Transverse colon (tissue), 4 donors: ENCODE results near the gene ZNF804B. TPM values are rescaled to one million over a fixed set of nuclear protein-coding genes. Genes with fewer than 3 reads are reported as not detected.

Source experiments
- DNase-seq: peaks from one replicate; pipeline ENCODE4 v3.0.0-alpha.2; 2019
- H3K27ac ChIP-seq, 4 donors: fragments of 200-600 bp; sonication (generic); 2 replicates each; pipeline ENCODE4 v1.5.1; 2016 to 2018; ENCODE audit warnings: inconsistent platforms in 4 of 4
- H3K27me3 ChIP-seq: fragments of 200-600 bp; sonication (generic); 2 replicates; pipeline ENCODE4 v1.5.1; 2017; ENCODE audit warnings: inconsistent platforms
- H3K36me3 ChIP-seq, 4 donors: fragments of 200-600 bp; sonication (generic); 2 replicates each; pipeline ENCODE4 v1.5.1; 2017 to 2019; ENCODE audit warnings: inconsistent platforms in 4 of 4
- H3K4me1 ChIP-seq, 4 donors: fragments of 200-600 bp; sonication (generic); 2 replicates each; pipeline ENCODE4 v1.5.1; 2017 to 2020; ENCODE audit warnings: inconsistent platforms in 4 of 4
- H3K4me3 ChIP-seq, 4 donors: fragments of 200-600 bp; sonication (generic); 1 replicate in 1 of 4; 2 replicates in 3 of 4; pipeline versions ENCODE4 v1.5.1 to v1.6.1; 2017 to 2019; ENCODE audit warnings: inconsistent platforms in 4 of 4
- H3K9me3 ChIP-seq, 2 donors: fragments of 200-600 bp; sonication (generic); 2 replicates each; pipeline ENCODE4 v1.5.1; 2017 to 2019; ENCODE audit warnings: inconsistent platforms in 2 of 2
- CTCF ChIP-seq, 5 experiments: fragments of 200-600 bp in 3 of 5; fragments of 450-650 bp in 2 of 5; sonication (generic) in 3 of 5; IDR thresholded peaks; 1 replicate in 2 of 5; 2 replicates in 3 of 5; pipeline ENCODE4 v1.5.1; 2016 to 2017; ENCODE audit warnings: antibody characterized with exemption in 5 of 5, inconsistent platforms in 3 of 5, mild to moderate bottlenecking in 2 of 5, moderate library complexity in 1 of 5
- EP300 ChIP-seq: sonication (generic); formaldehyde crosslinking; IDR thresholded peaks from one replicate; pipeline ENCODE4 v1.6.1; 2017; ENCODE audit warnings: antibody characterized with exemption, low read depth
- POLR2A ChIP-seq: fragments of 450-650 bp; IDR thresholded peaks from one replicate; pipeline ENCODE4 v1.6.1; 2016; ENCODE audit warnings: antibody characterized with exemption, mild to moderate bottlenecking, moderate library complexity
- POLR2AphosphoS5 ChIP-seq, 3 donors: sonication (generic); formaldehyde crosslinking; IDR thresholded peaks; one replicate each; pipeline ENCODE4 v1.6.1; 2016; ENCODE audit warnings: antibody characterized with exemption in 3 of 3
- WGBS, 2 donors: methylation state at CpG; one replicate each; pipeline ENCODE4 v1.1.5; 2018; ENCODE audit warnings: low coverage in 1 of 2; 5-methylcytosine and 5-hydroxymethylcytosine counted together
- in situ Hi-C, 4 donors: fragments of 200-750 bp; cut with MboI; loops; one replicate each; pipeline versions ENCODE4 v1.15.0 to v1.15.1; 2017; ENCODE audit warnings: low sequenced_read_pairs in 3 of 4, low pct_ligation_motif_present in 1 of 4, low pct_unique_long_range_greater_than_20kb in 1 of 4
- intact Hi-C: fragments of 100-400 bp; cut with DNase I; formaldehyde crosslinking; loops from one replicate; pipeline ENCODE4 v1.15.1; 2023; ENCODE audit warnings: low total_unique reads
- total RNA-seq, 4 donors: library from RNA; depleted of rRNA; stranded (reverse); fragments of >200 nt; gene quantifications; one replicate each; pipeline ENCODE4 v1.1.0, GENCODE V29; 2016

Gene ZNF804B
- total RNA-seq, 4 donors from 2014 or later, result not detected

GRCh38 chr7:88789480-88790064 lies 30.1 kb downstream of the ZNF804B start:
- intact Hi-C loops (no loop called here), in situ Hi-C loops (no loop called here)
- Histone ChIP-seq H3K36me3 (no peaks in the 10 kb centered on the region), H3K9me3 (no peaks in the 10 kb centered on the region), H3K4me3 (no peak overlapping the region), H3K27me3 (no peaks in the 10 kb centered on the region), H3K27ac (no peak overlapping the region), H3K4me1 (no peaks in the 10 kb centered on the region)
- TF ChIP-seq POLR2AphosphoS5 (IDR thresholded peaks at IDR 0.05), result no peak
- TF ChIP-seq CTCF (IDR thresholded peaks at IDR 0.05), result peak; percentile 28 to 55 (median 42)
- 69% methylated on average over 2 of the region's 2 CpGs for whole genome bisulfite sequencing, 2 donors
- DNase-seq, result no peak

- no peaks in the 10 kb centered on the region for H3K4me1 ChIP-seq
- intact Hi-C loops (no loop called here), in situ Hi-C loops (no loop called here)
- no peak overlapping the region for H3K4me3 ChIP-seq
- H3K27ac ChIP-seq, result no peak overlapping the region
- WGBS, 2 donors, result 33 to 40% methylated on average over 1 to 4 of the region's 4 CpGs
- TF ChIP-seq POLR2AphosphoS5 (IDR thresholded peaks at IDR 0.05) (no peak), CTCF (IDR thresholded peaks at IDR 0.05) (no peak), EP300 (no peak), POLR2A (no peak)
- H3K9me3 ChIP-seq, result no peaks in the 10 kb centered on the region
- DNase-seq, result no peak
- no peaks in the 10 kb centered on the region for H3K27me3 ChIP-seq
- H3K36me3 ChIP-seq, result no peaks in the 10 kb centered on the region
These were observed 32.4 kb downstream of the ZNF804B start for GRCh38 chr7:88791891-88792290.

- no peaks in the 10 kb centered on the region for H3K27me3 ChIP-seq
- H3K9me3 ChIP-seq, result no peaks in the 10 kb centered on the region
- no peaks in the 10 kb centered on the region for H3K36me3 ChIP-seq
- no peaks in the 10 kb centered on the region for H3K4me1 ChIP-seq
- H3K4me3 ChIP-seq, result no peak overlapping the region
- no peak for TF ChIP-seq POLR2AphosphoS5 (IDR thresholded peaks at IDR 0.05)
- no peak for TF ChIP-seq CTCF (IDR thresholded peaks at IDR 0.05)
- no peak for TF ChIP-seq EP300
- WGBS, 2 donors, result 33 to 39% methylated on average over 3 of the region's 3 CpGs
- in situ Hi-C loops (no loop called here), intact Hi-C loops (no loop called here)
- DNase-seq, result no peak
- no peak overlapping the region for H3K27ac ChIP-seq
These were observed 32.9 kb downstream of the ZNF804B start for GRCh38 chr7:88792361-88792760.

GRCh38 chr7:88795553-88795952 lies 36.1 kb downstream of the ZNF804B start, which contains the start of gene TEX47:
TEX47 (minus strand) TSS chr7:88795737; CDS start chr7:88794942, 795 bp downstream.
- WGBS, 2 donors, result 66% methylated on average over 7 of the region's 7 CpGs; no CpG with 5 or more reads in 1 of the 2 donors
- intact Hi-C loops, result no loop called here
- H3K4me3 ChIP-seq, result no peak within 1 kb of the TSS

More at GRCh38 chr7:88795553-88795952, 36.1 kb downstream of the ZNF804B start, which contains the start of gene TEX47:
- no peak for DNase-seq
- H3K27ac ChIP-seq, result no peak within 1 kb of the TSS
- no peaks in the 10 kb centered on the region for H3K36me3 ChIP-seq
- H3K9me3 ChIP-seq, result no peaks in the 10 kb centered on the region
- TF ChIP-seq CTCF (IDR thresholded peaks at IDR 0.05) (no peak), EP300 (no peak), POLR2AphosphoS5 (IDR thresholded peaks at IDR 0.05) (no peak), POLR2A (no peak)
- in situ Hi-C loops, result no loop called here
- H3K4me1 ChIP-seq, result no peaks in the 10 kb centered on the region
- no peaks in the 10 kb centered on the region for H3K27me3 ChIP-seq
